Glutamatergic neuron (in vitro differentiated cells): ENCODE measurements around the gene TRAPPC4. TPM values are rescaled to one million over a fixed set of nuclear protein-coding genes. Genes with fewer than 3 reads are reported as not detected.

Source experiments
- DNase-seq: peaks from one replicate; pipeline ENCODE4 v3.0.0; 2022
- H3K27ac Mint-ChIP-seq: one replicate; pipeline ENCODE4 v1.8.0; 2020; ENCODE audit warnings: mild to moderate bottlenecking, mixed read lengths, inconsistent platforms; ENCODE audit not compliant: unreplicated experiment
- H3K27me3 Mint-ChIP-seq: one replicate; pipeline ENCODE4 v1.8.0; 2020; ENCODE audit warnings: mild to moderate bottlenecking, moderate library complexity, mixed read lengths, inconsistent platforms; ENCODE audit not compliant: unreplicated experiment
- H3K36me3 Mint-ChIP-seq: one replicate; pipeline ENCODE4 v1.8.0; 2020; ENCODE audit warnings: mild to moderate bottlenecking, mixed read lengths, inconsistent platforms; ENCODE audit not compliant: unreplicated experiment
- H3K4me1 Mint-ChIP-seq: one replicate; pipeline ENCODE4 v1.8.0; 2020; ENCODE audit warnings: mild to moderate bottlenecking, low read depth, mixed read lengths, inconsistent platforms; ENCODE audit not compliant: unreplicated experiment
- H3K4me3 Mint-ChIP-seq: one replicate; pipeline ENCODE4 v1.8.0; 2020; ENCODE audit warnings: mild to moderate bottlenecking, mixed read lengths, inconsistent platforms; ENCODE audit not compliant: unreplicated experiment
- H3K9me3 Mint-ChIP-seq: one replicate; pipeline ENCODE4 v1.8.0; 2020; ENCODE audit warnings: mild to moderate bottlenecking, moderate library complexity, mixed read lengths, inconsistent platforms; ENCODE audit not compliant: unreplicated experiment
- microRNA-seq: library from miRNA; unstranded; fragments of <30 nt; microRNA quantifications from one replicate; pipeline ENCODE4, GENCODE V29; 2020; ENCODE audit not compliant: unreplicated experiment
- total RNA-seq: library from RNA; stranded (reverse); fragmentation: NEBNext Ultra II Directional; extraction: Animal tissue kit (Norgen Biotek cat#: 25700); gene quantifications from one replicate; pipeline ENCODE4 v1.2.1, GENCODE V29; 2021; ENCODE audit not compliant: unreplicated experiment
- TF ChIP-seq, protein P1 (sequence below): fragments of 200-600 bp; sonication (generic); IDR thresholded peaks from one replicate; pipeline ENCODE4 v1.5.0; 2021; ENCODE audit not compliant: partially characterized antibody, unreplicated experiment

Gene TRAPPC4
- total RNA-seq, 1 donor from 2014 or later: 85.1 TPM

DNA sequence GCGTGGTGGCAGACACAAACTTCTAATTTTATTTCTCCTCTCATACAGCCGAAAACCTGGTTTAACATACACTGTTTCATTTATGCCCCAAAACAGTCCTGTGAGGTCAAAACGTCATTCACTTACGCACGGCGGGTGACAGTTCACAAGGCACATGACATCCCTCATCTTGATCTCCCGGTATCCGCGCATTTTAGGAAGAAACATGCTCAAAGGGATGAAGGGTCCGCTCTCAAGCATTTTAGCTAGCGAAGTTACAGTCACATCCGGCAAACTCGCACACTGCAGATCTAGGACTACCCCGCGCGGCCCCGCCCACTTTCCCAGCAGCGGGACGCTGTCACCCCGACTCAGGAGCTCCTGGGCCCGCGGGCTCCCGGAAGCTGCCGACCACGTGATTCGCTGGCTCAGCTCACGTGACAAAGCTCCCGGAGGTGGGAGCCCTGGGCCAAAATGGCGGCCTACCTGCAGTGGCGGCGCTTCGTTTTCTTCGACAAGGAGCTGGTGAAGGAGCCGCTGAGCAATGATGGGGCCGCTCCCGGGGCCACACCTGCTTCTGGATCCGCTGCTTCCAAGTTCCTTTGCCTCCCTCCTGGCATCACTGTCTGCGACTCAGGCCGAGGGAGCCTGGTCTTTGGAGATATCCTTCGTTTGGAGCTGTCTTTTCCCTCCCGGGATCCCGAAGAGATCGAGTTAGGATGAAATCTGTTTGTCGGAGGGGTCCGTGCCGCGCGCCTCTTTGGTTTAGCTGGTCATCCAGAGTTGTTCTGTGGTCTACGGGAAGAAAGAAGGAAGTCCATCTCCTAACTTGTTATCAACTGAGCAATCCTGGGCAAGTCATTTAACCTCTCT is 49.0 kb downstream of the TRAPPC4 start, which contains the start of gene VPS11:
Gene VPS11, plus strand, starts transcription at position 448 of the 852 bp plus-strand sequence. Its CDS starts 6 bp downstream, at position 454.
- Mint-ChIP-seq H3K4me3 (peak within 1 kb of the TSS; percentile 97), H3K36me3 (no peaks in the 10 kb centered on the region), H3K27me3 (peaks cover 2% of the 10 kb centered on the region), H3K27ac (peak within 1 kb of the TSS; percentile 77), H3K4me1 (peaks cover 3% of the 10 kb centered on the region), H3K9me3 (peaks cover 6% of the 10 kb centered on the region)
- peak; percentile 98 for DNase-seq
- TF ChIP-seq, protein P1, sequence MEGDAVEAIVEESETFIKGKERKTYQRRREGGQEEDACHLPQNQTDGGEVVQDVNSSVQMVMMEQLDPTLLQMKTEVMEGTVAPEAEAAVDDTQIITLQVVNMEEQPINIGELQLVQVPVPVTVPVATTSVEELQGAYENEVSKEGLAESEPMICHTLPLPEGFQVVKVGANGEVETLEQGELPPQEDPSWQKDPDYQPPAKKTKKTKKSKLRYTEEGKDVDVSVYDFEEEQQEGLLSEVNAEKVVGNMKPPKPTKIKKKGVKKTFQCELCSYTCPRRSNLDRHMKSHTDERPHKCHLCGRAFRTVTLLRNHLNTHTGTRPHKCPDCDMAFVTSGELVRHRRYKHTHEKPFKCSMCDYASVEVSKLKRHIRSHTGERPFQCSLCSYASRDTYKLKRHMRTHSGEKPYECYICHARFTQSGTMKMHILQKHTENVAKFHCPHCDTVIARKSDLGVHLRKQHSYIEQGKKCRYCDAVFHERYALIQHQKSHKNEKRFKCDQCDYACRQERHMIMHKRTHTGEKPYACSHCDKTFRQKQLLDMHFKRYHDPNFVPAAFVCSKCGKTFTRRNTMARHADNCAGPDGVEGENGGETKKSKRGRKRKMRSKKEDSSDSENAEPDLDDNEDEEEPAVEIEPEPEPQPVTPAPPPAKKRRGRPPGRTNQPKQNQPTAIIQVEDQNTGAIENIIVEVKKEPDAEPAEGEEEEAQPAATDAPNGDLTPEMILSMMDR: no peak

Small RNAs within 50 kb of the gene (microRNA-seq; reads per million reads assigned to microRNA genes)
- not detected for gene MIR3656

Other genes with a start within 250 kb of the TRAPPC4 start
- gene DDX6, start 227.6 kb upstream of the TRAPPC4 start, total RNA-seq: 188 TPM
- not detected for gene CXCR5, start 134.9 kb upstream of the TRAPPC4 start, total RNA-seq
- gene BCL9L, start 92.8 kb upstream of the TRAPPC4 start, total RNA-seq: 13.0 TPM
- gene UPK2, start 62.5 kb upstream of the TRAPPC4 start, total RNA-seq: not detected
- gene FOXR1, start 47.0 kb upstream of the TRAPPC4 start, total RNA-seq: not detected
- 72.3 TPM for gene CENATAC, start 20.6 kb upstream of the TRAPPC4 start, total RNA-seq
- 673 TPM for gene RPS25, start 423 bp upstream of the TRAPPC4 start, total RNA-seq
- 21.2 TPM for gene SLC37A4, start 12.1 kb downstream of the TRAPPC4 start, total RNA-seq
- gene HYOU1, start 38.4 kb downstream of the TRAPPC4 start, total RNA-seq: 193 TPM
- 32.7 TPM for gene VPS11, start 49.1 kb downstream of the TRAPPC4 start, total RNA-seq
- 30.4 TPM for gene HMBS, start 66.1 kb downstream of the TRAPPC4 start, total RNA-seq
- gene DPAGT1, start 83.1 kb downstream of the TRAPPC4 start, total RNA-seq: 36.1 TPM
- gene C2CD2L, start 88.6 kb downstream of the TRAPPC4 start, total RNA-seq: 32.8 TPM
- gene HINFP, start 102.8 kb downstream of the TRAPPC4 start, total RNA-seq: 58.1 TPM
- gene ABCG4, start 130.3 kb downstream of the TRAPPC4 start, total RNA-seq: 2.4 TPM
- gene NLRX1, start 150.0 kb downstream of the TRAPPC4 start, total RNA-seq: 1.7 TPM
- gene NHERF4, start 166.7 kb downstream of the TRAPPC4 start, total RNA-seq: not detected
- 40.5 TPM for gene CBL, start 187.6 kb downstream of the TRAPPC4 start, total RNA-seq